HepG2 (cell line): ENCODE data around the gene KCND2. TPM values are rescaled to one million over a fixed set of nuclear protein-coding genes. Genes with fewer than 3 reads are reported as not detected.

Source experiments
- ATAC-seq: fragments of 200-7000 bp; cut with Tn5 transposase; 3 replicates; pipeline ENCODE4 v1.9.1; 2020; ENCODE audit warnings: mild to moderate bottlenecking, moderate library complexity
- BruUV-seq: library from RNA; stranded (reverse); fragments of 400-500 nt; replicated peaks from 2 replicates; lab custom pipeline; 2021; lab: Mats Ljungman, UMichigan
- CTCF ChIA-PET: fragments of 300-600 bp; formaldehyde crosslinking; extraction: SDS; loops from one replicate; lab custom pipeline; 2021; ENCODE audit warnings: low total read pairs, inconsistent platforms, low intra/inter-chr PET ratio; lab: Yijun Ruan, JAX
- POLR2A ChIA-PET: fragments of 350-600 bp; sonication (Branson Sonifier 250); formaldehyde crosslinking; loops from one replicate; lab custom pipeline; 2020; ENCODE audit warnings: antibody characterized with exemption, inconsistent platforms; lab: Yijun Ruan, JAX
- DNase-seq: peaks from one replicate; pipeline ENCODE4 v3.0.0-alpha.2; 2015; ENCODE audit warnings: low spot score
- FAIRE-seq: peaks from 3 replicates; lab custom pipeline; 2011; peaks lifted over from hg19 to GRCh38; lab: Jason Lieb, UNC
- H2AFZ ChIP-seq: one replicate; pipeline ENCODE4 v1.6.1; 2011; ENCODE audit warnings: low read length, inconsistent platforms
- H3K27ac ChIP-seq: fragments of 300-600 bp; 3 replicates; pipeline ENCODE4 v1.8.0; 2011; ENCODE audit warnings: mixed run types, mild to moderate bottlenecking, mixed read lengths, low read length, inconsistent platforms; ENCODE audit not compliant: insufficient read depth; ENCODE audit errors: extremely low read length
- H3K27me3 ChIP-seq, 2 experiments: fragments of 200-600 bp in 1 of 2; 2 replicates in 1 of 2; 3 replicates in 1 of 2; pipeline versions ENCODE4 v1.6.0 to v1.8.0; 2011; ENCODE audit warnings: low read length in 2 of 2, mild to moderate bottlenecking in 2 of 2, moderate library complexity in 2 of 2, inconsistent platforms in 1 of 2; ENCODE audit not compliant: insufficient read depth in 2 of 2, control insufficient read depth in 1 of 2
- H3K36me3 ChIP-seq, 2 experiments: fragments of 200-600 bp in 1 of 2; replicated peaks in 1 of 2; 2 replicates in 1 of 2; 3 replicates in 1 of 2; pipeline versions ENCODE4 v1.5.1 to v1.8.0; 2011; ENCODE audit warnings: low read length in 2 of 2, inconsistent platforms in 1 of 2; ENCODE audit not compliant: insufficient read depth in 2 of 2, control insufficient read depth in 1 of 2
- H3K4me1 ChIP-seq: 2 replicates; pipeline ENCODE4 v1.5.1; 2012; ENCODE audit warnings: low read length, inconsistent platforms; ENCODE audit not compliant: insufficient read depth
- H3K4me2 ChIP-seq: 2 replicates; pipeline ENCODE4 v1.6.0; 2011; ENCODE audit warnings: low read depth, low read length, inconsistent platforms
- H3K4me3 ChIP-seq, 3 experiments: fragments of 200-600 bp in 1 of 3; sonication (generic), shearing (Covaris generic) in 1 of 3; replicated peaks in 1 of 3; 2 replicates each; pipeline ENCODE4 v1.5.1; 2011 to 2016; ENCODE audit warnings: low read length in 3 of 3, inconsistent platforms in 2 of 3, low read depth in 2 of 3, mild to moderate bottlenecking in 2 of 3, control low read depth in 1 of 3, mixed read lengths in 1 of 3; ENCODE audit not compliant: insufficient read depth in 1 of 3
- H3K79me2 ChIP-seq: one replicate; pipeline ENCODE4 v1.6.1; 2011; ENCODE audit warnings: low read length, inconsistent platforms; ENCODE audit not compliant: insufficient read depth
- H3K9ac ChIP-seq: 2 replicates; pipeline ENCODE4 v1.6.0; 2011; ENCODE audit warnings: mild to moderate bottlenecking, low read depth, low read length, inconsistent platforms; ENCODE audit not compliant: insufficient read depth
- H3K9me3 ChIP-seq: 2 replicates; pipeline ENCODE4 v1.5.1; 2012; ENCODE audit warnings: mild to moderate bottlenecking, low read length
- H4K20me1 ChIP-seq: 2 replicates; pipeline ENCODE4 v1.6.0; 2011; ENCODE audit warnings: inconsistent platforms, mild to moderate bottlenecking, low read length, moderate library complexity; ENCODE audit not compliant: insufficient read depth
- MBD4 ChIP-seq: IDR thresholded peaks from 2 replicates; pipeline ENCODE4 v1.6.1; 2012; ENCODE audit warnings: low read length, inconsistent platforms, borderline replicate concordance
- NRL ChIP-seq: sonication (generic); formaldehyde crosslinking; IDR thresholded peaks from 2 replicates; pipeline ENCODE4 v1.5.0; 2020; ENCODE audit warnings: missing genetic modification reagents, mild to moderate bottlenecking, moderate library complexity, borderline replicate concordance
- RCOR2 ChIP-seq: IDR thresholded peaks from 2 replicates; pipeline ENCODE4 v1.6.1; 2016; ENCODE audit warnings: missing biosample characterization, missing genetic modification reagents
- SKI ChIP-seq: fragments of 450-650 bp; IDR thresholded peaks from one replicate; pipeline ENCODE4 v1.6.1; 2018; ENCODE audit warnings: mild to moderate bottlenecking; ENCODE audit not compliant: partially characterized antibody
- TFE3 ChIP-seq: IDR thresholded peaks from 2 replicates; pipeline ENCODE4 v1.6.1; 2016
- ZNF33B ChIP-seq: sonication (generic); formaldehyde crosslinking; IDR thresholded peaks from 2 replicates; pipeline ENCODE4 v1.5.1; 2020; ENCODE audit warnings: mild to moderate bottlenecking, missing genetic modification reagents
- ZNF562 ChIP-seq: sonication (generic); formaldehyde crosslinking; IDR thresholded peaks from 2 replicates; pipeline ENCODE4 v1.8.0; 2022; ENCODE audit warnings: missing genetic modification reagents, borderline replicate concordance
- ZNF572 ChIP-seq: sonication (generic); formaldehyde crosslinking; IDR thresholded peaks from 2 replicates; pipeline ENCODE4 v1.5.1; 2020; ENCODE audit warnings: mild to moderate bottlenecking, missing genetic modification reagents
- ZNF646 ChIP-seq: sonication (generic); formaldehyde crosslinking; IDR thresholded peaks from 2 replicates; pipeline ENCODE4 v1.9.0; 2021; ENCODE audit warnings: mild to moderate bottlenecking, missing genetic modification reagents
- WGBS: methylation state at CpG from one replicate; pipeline ENCODE4 v1.1.6; 2017; ENCODE audit warnings: low lambda C conversion rate; 5-methylcytosine and 5-hydroxymethylcytosine counted together
- in situ Hi-C: cut with HindIII; loops from 2 replicates; pipeline ENCODE4 v1.10.0; 2017; ENCODE audit warnings: low pct_unique_long_range_greater_than_20kb; ENCODE audit not compliant: extremely low pct_ligation_motif_present
- intact Hi-C: fragments of 100-400 bp; cut with micrococcal nuclease; formaldehyde crosslinking; loops from one replicate; pipeline ENCODE4 v1.10.0; 2022; ENCODE audit not compliant: unreplicated experiment
- polyA plus RNA-seq, 8 experiments: library from polyadenylated mRNA; depleted of rRNA in 3 of 8; stranded (reverse) in 7 of 8; unstranded in 1 of 8; fragments of >200 nt; fragmentation: Illumina TruSeq in 4 of 8; extraction: Trizol in 4 of 8; gene quantifications; 2 replicates each; pipeline versions ENCODE4 v1.2.1 to v1.2.3, GENCODE V29; 2011 to 2016; ENCODE audit warnings: low read depth in 4 of 8, missing spikeins in 1 of 8, mixed read lengths in 1 of 8; ENCODE audit not compliant: insufficient read depth in 1 of 8
- total RNA-seq, 5 experiments: library from RNA; depleted of rRNA; stranded (reverse); fragments of >200 nt; fragmentation: Illumina TruSeq; extraction: Trizol; gene quantifications; 2 replicates each; pipeline ENCODE4 v1.2.3, GENCODE V29; 2016; ENCODE audit warnings: low read depth in 1 of 5

Gene KCND2
- total and polyA plus RNA-seq, 2 of the 13 experiments (the other 11 are each of a cell fraction or from before 2014, with no cell fraction given) = not detected

GRCh38 chr7:120259386-120259785, 13.6 kb upstream of the KCND2 start:
- Histone ChIP-seq H4K20me1 (no peaks in the 10 kb centered on the region), H3K4me1 (no peaks in the 10 kb centered on the region), H3K27me3 (no peaks in the 10 kb centered on the region), H3K79me2 (no peaks in the 10 kb centered on the region), H3K9ac (no peak overlapping the region), H3K4me3 (no peak overlapping the region), H3K4me2 (no peak overlapping the region), H3K27ac (no peak overlapping the region), H3K36me3 (no peaks in the 10 kb centered on the region), H2AFZ (no peak overlapping the region), H3K9me3 (peaks cover 7% of the 10 kb centered on the region; the same call in 1 of the 2 replicates)
- BruUV-seq = no TSS peak
- ATAC-seq (no peak), DNase-seq (no peak), FAIRE-seq (no peak)
- WGBS = 1% methylated on average over 2 of the region's 2 CpGs
- in situ Hi-C loops (no loop called here), intact Hi-C loops (no loop called here)
- POLR2A ChIA-PET = no interaction called here
- TF ChIP-seq RCOR2 (CRISPR knock-in tag) = no peak
- no peak for TF ChIP-seq ZNF572 (CRISPR knock-in tag)
- no peak for TF ChIP-seq ZNF562
- no peak for TF ChIP-seq MBD4
- no peak for TF ChIP-seq TFE3 (CRISPR knock-in tag)
- no peak for TF ChIP-seq SKI
- TF ChIP-seq NRL (CRISPR knock-in tag) = no peak
- TF ChIP-seq ZNF646 = no peak
- TF ChIP-seq ZNF33B = no peak
- CTCF ChIA-PET = no interaction called here
